Endothelial cell of umbilical vein (primary cell): Measurements from ENCODE around the gene MAPK4. TPM values are rescaled to one million over a fixed set of nuclear protein-coding genes. Genes with fewer than 3 reads are reported as not detected.

ENCODE experiments used
- BruUV-seq: library from RNA; stranded (reverse); fragments of 400-500 nt; replicated peaks from 2 replicates; lab custom pipeline; 2021; lab: Mats Ljungman, UMichigan
- CTCF ChIA-PET: fragments of 300-600, 350-600 bp; sonication (Branson Sonifier 250); formaldehyde crosslinking; loops from one replicate; lab custom pipeline; 2021; ENCODE audit warnings: antibody characterized with exemption, inconsistent platforms; lab: Charles Lee
- POLR2A ChIA-PET: fragments of 300-600, 350-600 bp; sonication (Branson Sonifier 250); formaldehyde crosslinking; loops from one replicate; lab custom pipeline; 2021; ENCODE audit warnings: antibody characterized with exemption, inconsistent platforms; lab: Charles Lee
- DNase-seq: peaks from one replicate; pipeline ENCODE4 v3.0.0-alpha.2; 2011; ENCODE audit warnings: low read depth, low spot score
- FAIRE-seq: peaks from 2 replicates; lab custom pipeline; 2011; peaks lifted over from hg19 to GRCh38; lab: Jason Lieb, UNC
- H2AFZ ChIP-seq: 2 replicates; pipeline ENCODE4 v1.6.0; 2012; ENCODE audit warnings: low read depth, low read length, control low read depth, inconsistent platforms
- H3K27ac ChIP-seq: 2 replicates; pipeline ENCODE4 v1.5.1; 2011; ENCODE audit warnings: low read depth, mild to moderate bottlenecking, control low read depth, low read length, moderate library complexity; ENCODE audit not compliant: insufficient read depth
- H3K27me3 ChIP-seq, 2 experiments: 2 replicates each; pipeline versions ENCODE4 v1.6.0 to v1.6.1; 2011; ENCODE audit warnings: low read length in 2 of 2, mixed read lengths in 1 of 2; ENCODE audit not compliant: control insufficient read depth in 2 of 2, insufficient read depth in 2 of 2
- H3K36me3 ChIP-seq, 2 experiments: 2 replicates in 1 of 2; 3 replicates in 1 of 2; pipeline ENCODE4 v1.5.1; 2011; ENCODE audit warnings: low read length in 2 of 2, mild to moderate bottlenecking in 1 of 2, moderate library complexity in 1 of 2; ENCODE audit not compliant: control insufficient read depth in 2 of 2, insufficient read depth in 2 of 2; ENCODE audit errors: extremely low read depth in 1 of 2
- H3K4me1 ChIP-seq: 3 replicates; pipeline ENCODE4 v1.5.1; 2011; ENCODE audit warnings: mild to moderate bottlenecking, low read length; ENCODE audit not compliant: control insufficient read depth, insufficient read depth; ENCODE audit errors: extremely low read depth
- H3K4me2 ChIP-seq: 2 replicates; pipeline ENCODE4 v1.6.1; 2011; ENCODE audit warnings: low read length, control low read depth, mixed read lengths; ENCODE audit not compliant: insufficient read depth
- H3K4me3 ChIP-seq, 3 experiments: fragments of 200-600 bp in 1 of 3; sonication (generic), shearing (Covaris generic) in 1 of 3; replicated peaks in 1 of 3; 2 replicates each; pipeline ENCODE4 v1.5.1; 2011 to 2016; ENCODE audit warnings: control low read depth in 3 of 3, low read length in 3 of 3, mild to moderate bottlenecking in 2 of 3, inconsistent platforms in 1 of 3, low read depth in 1 of 3, moderate library complexity in 1 of 3; ENCODE audit not compliant: insufficient read depth in 1 of 3
- H3K79me2 ChIP-seq: 2 replicates; pipeline ENCODE4 v1.6.0; 2012; ENCODE audit warnings: low read length, inconsistent platforms; ENCODE audit not compliant: control insufficient read depth, insufficient read depth
- H3K9ac ChIP-seq: replicated peaks from 2 replicates; pipeline ENCODE3; 2011; ENCODE audit warnings: low read length, control low read depth; ENCODE audit not compliant: insufficient read depth; ENCODE audit errors: extremely low read depth
- H3K9me1 ChIP-seq: replicated peaks from 3 replicates; pipeline ENCODE4 v1.6.0; 2011; ENCODE audit warnings: mild to moderate bottlenecking, low read length; ENCODE audit not compliant: control insufficient read depth, insufficient read depth; ENCODE audit errors: extremely low read depth
- H3K9me3 ChIP-seq: replicated peaks from 2 replicates; pipeline ENCODE4 v1.5.1; 2012; ENCODE audit warnings: low read length, inconsistent platforms; ENCODE audit not compliant: control insufficient read depth, insufficient read depth
- H4K20me1 ChIP-seq: replicated peaks from 2 replicates; pipeline ENCODE3; 2011; ENCODE audit warnings: mild to moderate bottlenecking, low read length; ENCODE audit not compliant: control insufficient read depth, insufficient read depth; ENCODE audit errors: extremely low read depth
- CTCF ChIP-seq, 2 donors: IDR thresholded peaks; 1 replicate in 1 of 2; 2 replicates in 1 of 2; pipeline ENCODE4 v1.5.1; 2011; ENCODE audit warnings: low read length in 2 of 2, mild to moderate bottlenecking in 2 of 2, moderate library complexity in 2 of 2, control low read depth in 1 of 2, inconsistent platforms in 1 of 2, low read depth in 1 of 2; ENCODE audit not compliant: insufficient read depth in 1 of 2; ENCODE audit errors: extremely low read depth in 1 of 2
- EZH2 ChIP-seq: IDR thresholded peaks from 2 replicates; pipeline ENCODE4 v1.6.1; 2012; ENCODE audit warnings: borderline replicate concordance, low read depth, mild to moderate bottlenecking, moderate library complexity, low read length, inconsistent platforms; ENCODE audit not compliant: severe bottlenecking
- FOS ChIP-seq: IDR thresholded peaks from 2 replicates; pipeline ENCODE4 v1.6.1; 2011; ENCODE audit warnings: mild to moderate bottlenecking, low read length, moderate library complexity, borderline replicate concordance; ENCODE audit not compliant: insufficient read depth
- GATA2 ChIP-seq: IDR thresholded peaks from 2 replicates; pipeline ENCODE4 v1.7.0; 2011; ENCODE audit warnings: low read depth, mild to moderate bottlenecking, moderate library complexity, mixed read lengths, low read length; ENCODE audit not compliant: insufficient read length, insufficient read depth
- JUN ChIP-seq: IDR thresholded peaks from 2 replicates; pipeline ENCODE4 v1.6.1; 2011; ENCODE audit warnings: borderline replicate concordance, low read depth; ENCODE audit not compliant: insufficient read length, insufficient read depth
- MAX ChIP-seq: IDR thresholded peaks from 2 replicates; pipeline ENCODE4 v1.6.1; 2011; ENCODE audit not compliant: insufficient read depth, insufficient read length
- MYC ChIP-seq: IDR thresholded peaks from one replicate; pipeline ENCODE4 v1.6.1; 2011; ENCODE audit warnings: mild to moderate bottlenecking, low read depth, low read length
- POLR2A ChIP-seq: IDR thresholded peaks from 2 replicates; pipeline ENCODE4 v1.6.1; 2012; ENCODE audit warnings: low read depth, mild to moderate bottlenecking, control low read depth, low read length
- POLR2AphosphoS5 ChIP-seq: IDR thresholded peaks from 2 replicates; pipeline ENCODE4 v1.6.1; 2012; ENCODE audit warnings: low read depth, mild to moderate bottlenecking, control low read depth, low read length, moderate library complexity; ENCODE audit not compliant: insufficient read depth
- dilution Hi-C: fragments of 300-500 bp; cut with MboI; formaldehyde crosslinking; loops from one replicate; pipeline ENCODE4 v1.15.0; 2019; ENCODE audit warnings: low sequenced_read_pairs; ENCODE audit not compliant: extremely low pct_ligation_motif_present
- intact Hi-C: fragments of 100-400 bp; cut with micrococcal nuclease; formaldehyde crosslinking; loops from one replicate; pipeline ENCODE4 v1.10.0; 2022
- polyA plus RNA-seq, 4 experiments: library from polyadenylated mRNA; depleted of rRNA in 3 of 4; stranded (reverse) in 3 of 4; unstranded in 1 of 4; fragments of >200 nt; gene quantifications; 2 replicates each; pipeline versions ENCODE4 v1.2.1 to v1.2.3, GENCODE V29; 2011 to 2012; ENCODE audit warnings: missing spikeins in 1 of 4
- total RNA-seq: library from RNA; stranded (reverse); gene quantifications from 2 replicates; pipeline ENCODE4 v1.2.3, GENCODE V29; 2021

Gene MAPK4
- total and polyA plus RNA-seq, 2 donors (not counting 3 experiments of a cell fraction or from before 2014, with no cell fraction given): not detected

GRCh38 chr18:50644146-50644545 is 84.3 kb downstream of the MAPK4 start:
- POLR2A ChIA-PET: no interaction called here
- Histone ChIP-seq H4K20me1 (no peaks in the 10 kb centered on the region), H3K27ac (no peak overlapping the region), H3K9ac (no peak overlapping the region), H3K79me2 (no peaks in the 10 kb centered on the region), H3K4me1 (no peaks in the 10 kb centered on the region), H3K36me3 (no peaks in the 10 kb centered on the region), H3K9me3 (no peaks in the 10 kb centered on the region), H3K27me3 (no peaks in the 10 kb centered on the region), H3K4me2 (no peak overlapping the region), H3K9me1 (no peaks in the 10 kb centered on the region), H3K4me3 (no peak overlapping the region), H2AFZ (no peak overlapping the region)
- dilution Hi-C loops (no loop called here), intact Hi-C loops (no loop called here)
- CTCF ChIA-PET: no interaction called here
- no peak for DNase-seq
- BruUV-seq: no TSS peak
- no peak for FAIRE-seq
- TF ChIP-seq GATA2 (no peak), CTCF (IDR thresholded peaks at IDR 0.05; ENCODE audit: extremely low read depth in 1 of 2, insufficient read depth in 1 of 2, low read depth in 1 of 2, low read length in 2 of 2) (no peak), EZH2 (no peak), JUN (no peak), FOS (no peak), POLR2A (no peak), MYC (no peak), MAX (no peak), POLR2AphosphoS5 (no peak)
